H1 (cell line): ENCODE data around the gene C1orf116. TPM values are rescaled to one million over a fixed set of nuclear protein-coding genes. Genes with fewer than 3 reads are reported as not detected.

ENCODE experiments used
- CTCF ChIA-PET: fragments of 300-600 bp; sonication (Branson Sonifier 250); formaldehyde crosslinking; loops from one replicate; lab custom pipeline; 2021; ENCODE audit not compliant: partially characterized antibody; lab: Charles Lee
- POLR2A ChIA-PET: fragments of 300-600 bp; sonication (Branson Sonifier 250); formaldehyde crosslinking; loops from one replicate; lab custom pipeline; 2021; ENCODE audit warnings: inconsistent platforms; ENCODE audit not compliant: partially characterized antibody; lab: Charles Lee
- DNase-seq, 2 experiments: peaks; one replicate each; pipeline versions ENCODE4 v3.0.0 to v3.0.0-alpha.2; 2010 to 2022; ENCODE audit warnings: low spot score in 2 of 2, low read depth in 1 of 2, mixed read lengths in 1 of 2
- FAIRE-seq: peaks from 2 replicates; lab custom pipeline; 2011; peaks lifted over from hg19 to GRCh38; lab: Jason Lieb, UNC
- H2AFZ ChIP-seq: 2 replicates; pipeline ENCODE4 v1.8.1; 2012; ENCODE audit warnings: low read length, inconsistent platforms
- H2AK5ac ChIP-seq: 2 replicates; pipeline ENCODE4 v1.6.1; 2013; ENCODE audit warnings: low read depth, low read length
- H2BK120ac ChIP-seq: replicated peaks from 2 replicates; pipeline ENCODE3; 2013; ENCODE audit warnings: low read depth, low read length, inconsistent platforms
- H2BK12ac ChIP-seq: 2 replicates; pipeline ENCODE4 v1.6.1; 2013; ENCODE audit warnings: low read depth, low read length
- H2BK15ac ChIP-seq: 2 replicates; pipeline ENCODE4 v1.6.1; 2013; ENCODE audit warnings: low read length
- H2BK20ac ChIP-seq: 2 replicates; pipeline ENCODE4 v1.6.1; 2013; ENCODE audit warnings: low read length
- H2BK5ac ChIP-seq: 2 replicates; pipeline ENCODE4 v1.6.1; 2013; ENCODE audit warnings: low read depth, low read length
- H3K14ac ChIP-seq: 2 replicates; pipeline ENCODE4 v1.6.1; 2013; ENCODE audit warnings: inconsistent platforms; ENCODE audit not compliant: insufficient read length
- H3K18ac ChIP-seq: 2 replicates; pipeline ENCODE4 v1.6.1; 2013; ENCODE audit warnings: low read length; ENCODE audit errors: extremely low read depth
- H3K23ac ChIP-seq: 2 replicates; pipeline ENCODE4 v1.6.1; 2013; ENCODE audit warnings: inconsistent platforms; ENCODE audit not compliant: insufficient read length
- H3K23me2 ChIP-seq: 2 replicates; pipeline ENCODE4 v1.6.1; 2013; ENCODE audit warnings: low read depth, low read length
- H3K27ac ChIP-seq: 2 replicates; pipeline ENCODE4 v1.6.1; 2011; ENCODE audit warnings: low read depth, low read length, inconsistent platforms
- H3K27me3 ChIP-seq, 4 experiments: replicated peaks in 1 of 4; 1 replicate in 1 of 4; 2 replicates in 3 of 4; pipeline versions ENCODE4 v1.6.1 to v1.8.1; 2011 to 2013; ENCODE audit warnings: low read length in 3 of 4, mild to moderate bottlenecking in 3 of 4, inconsistent platforms in 2 of 4, mixed read lengths in 2 of 4, moderate library complexity in 1 of 4; ENCODE audit not compliant: control insufficient read depth in 3 of 4, insufficient read depth in 3 of 4; ENCODE audit errors: extremely low read depth in 1 of 4
- H3K36me3 ChIP-seq, 4 experiments: 2 replicates each; pipeline versions ENCODE4 v1.6.1 to v1.8.1; 2011 to 2013; ENCODE audit warnings: mild to moderate bottlenecking in 4 of 4, low read length in 3 of 4, moderate library complexity in 2 of 4, control low read depth in 1 of 4, inconsistent platforms in 1 of 4; ENCODE audit not compliant: insufficient read depth in 4 of 4, control insufficient read depth in 2 of 4
- H3K4ac ChIP-seq: replicated peaks from 2 replicates; pipeline ENCODE3; 2013; ENCODE audit warnings: low read length, low read depth, mixed read lengths, inconsistent platforms; ENCODE audit not compliant: insufficient read length
- H3K4me1 ChIP-seq, 4 experiments: replicated peaks in 1 of 4; 1 replicate in 1 of 4; 2 replicates in 3 of 4; pipeline versions ENCODE4 v1.6.1 to v1.8.1; 2011 to 2013; ENCODE audit warnings: low read length in 3 of 4, inconsistent platforms in 2 of 4, mixed read lengths in 1 of 4; ENCODE audit not compliant: insufficient read depth in 4 of 4, control insufficient read depth in 3 of 4
- H3K4me2 ChIP-seq, 2 experiments: 2 replicates each; pipeline versions ENCODE4 v1.6.1 to v1.8.1; 2011 to 2013; ENCODE audit warnings: low read depth in 2 of 2, low read length in 2 of 2, control low read depth in 1 of 2, inconsistent platforms in 1 of 2, mild to moderate bottlenecking in 1 of 2; ENCODE audit not compliant: insufficient read depth in 1 of 2
- H3K4me3 ChIP-seq, 4 experiments: fragments of 200-600, 300-600 bp in 1 of 4; sonication (generic), shearing (Covaris generic), sonication (Bioruptor Twin) in 1 of 4; 2 replicates each; pipeline versions ENCODE4 v1.5.1 to v1.8.1; 2011 to 2016; ENCODE audit warnings: low read length in 4 of 4, low read depth in 3 of 4, control low read depth in 2 of 4, inconsistent platforms in 2 of 4, mild to moderate bottlenecking in 2 of 4, mixed read lengths in 1 of 4, moderate library complexity in 1 of 4; ENCODE audit not compliant: insufficient read depth in 2 of 4; ENCODE audit errors: extremely low read depth in 1 of 4
- H3K56ac ChIP-seq: replicated peaks from 2 replicates; pipeline ENCODE3; 2013; ENCODE audit warnings: low read depth, mild to moderate bottlenecking, mixed read lengths, low read length, inconsistent platforms; ENCODE audit not compliant: insufficient read length
- H3K79me1 ChIP-seq: 2 replicates; pipeline ENCODE4 v1.6.1; 2013; ENCODE audit warnings: low read depth, low read length, control low read depth
- H3K79me2 ChIP-seq, 2 experiments: 2 replicates each; pipeline versions ENCODE4 v1.6.1 to v1.8.1; 2012 to 2013; ENCODE audit warnings: low read length in 2 of 2, mild to moderate bottlenecking in 2 of 2, inconsistent platforms in 1 of 2; ENCODE audit not compliant: insufficient read depth in 2 of 2, control insufficient read depth in 1 of 2
- H3K9ac ChIP-seq, 4 experiments: replicated peaks in 1 of 4; 1 replicate in 1 of 4; 2 replicates in 3 of 4; pipeline versions ENCODE4 v1.6.1 to v1.8.1; 2011 to 2013; ENCODE audit warnings: low read depth in 3 of 4, low read length in 3 of 4, control low read depth in 2 of 4, mild to moderate bottlenecking in 2 of 4, moderate library complexity in 2 of 4, inconsistent platforms in 1 of 4; ENCODE audit errors: extremely low read depth in 1 of 4
- H3K9me3 ChIP-seq, 2 experiments: 2 replicates each; pipeline versions ENCODE4 v1.6.1 to v1.8.1; 2012 to 2013; ENCODE audit warnings: mild to moderate bottlenecking in 2 of 2, moderate library complexity in 2 of 2, control low read depth in 1 of 2, inconsistent platforms in 1 of 2, low read depth in 1 of 2, low read length in 1 of 2, mixed read lengths in 1 of 2; ENCODE audit not compliant: insufficient read depth in 2 of 2
- H4K20me1 ChIP-seq, 2 experiments: replicated peaks in 1 of 2; 2 replicates each; pipeline versions ENCODE3 to v1.8.1; 2011 to 2013; ENCODE audit warnings: inconsistent platforms in 2 of 2, low read length in 2 of 2, mild to moderate bottlenecking in 1 of 2; ENCODE audit not compliant: insufficient read depth in 2 of 2, control insufficient read depth in 1 of 2
- H4K5ac ChIP-seq: 2 replicates; pipeline ENCODE4 v1.6.1; 2013; ENCODE audit warnings: low read length, low read depth, mixed read lengths, inconsistent platforms; ENCODE audit not compliant: insufficient read length
- H4K8ac ChIP-seq: 2 replicates; pipeline ENCODE4 v1.8.0; 2013; ENCODE audit warnings: mild to moderate bottlenecking, moderate library complexity, low read length, inconsistent platforms; ENCODE audit not compliant: insufficient read depth; ENCODE audit errors: extremely low read depth
- H4K91ac ChIP-seq: replicated peaks from 2 replicates; pipeline ENCODE3; 2013; ENCODE audit warnings: low read length, mixed read lengths, inconsistent platforms; ENCODE audit not compliant: insufficient read length
- ASH2L ChIP-seq: fragments of 200-600, 300-600 bp; sonication (generic); IDR thresholded peaks from one replicate; pipeline ENCODE4 v1.7.1; 2017; ENCODE audit warnings: low read length
- CBX5 ChIP-seq: fragments of 300-800, 300-1000 bp; sonication (generic); IDR thresholded peaks from 2 replicates; pipeline ENCODE4 v1.7.1; 2016; ENCODE audit warnings: antibody characterized with exemption, low read length, low read depth
- CREB1 ChIP-seq: IDR thresholded peaks from 2 replicates; pipeline ENCODE4 v1.6.1; 2012; ENCODE audit warnings: inconsistent platforms
- E2F6 ChIP-seq: IDR thresholded peaks from 2 replicates; pipeline ENCODE4 v1.6.1; 2012; ENCODE audit warnings: inconsistent platforms
- EP300 ChIP-seq, 2 experiments: IDR thresholded peaks; 1 replicate in 1 of 2; 2 replicates in 1 of 2; pipeline ENCODE4 v1.6.1; 2011 to 2012; ENCODE audit warnings: low read depth in 2 of 2, low read length in 2 of 2, mild to moderate bottlenecking in 2 of 2, borderline replicate concordance in 1 of 2, inconsistent platforms in 1 of 2, moderate library complexity in 1 of 2
- NRF1 ChIP-seq: IDR thresholded peaks from 2 replicates; pipeline ENCODE4 v1.6.1; 2011; ENCODE audit warnings: mild to moderate bottlenecking, low read depth, low read length, improper control_type of control experiment
- POLR2A ChIP-seq, 2 experiments: IDR thresholded peaks; 1 replicate in 1 of 2; 2 replicates in 1 of 2; pipeline ENCODE4 v1.6.1; 2011; ENCODE audit warnings: low read depth in 2 of 2, low read length in 2 of 2, mild to moderate bottlenecking in 2 of 2; ENCODE audit errors: control extremely low read depth in 1 of 2
- POLR2AphosphoS5 ChIP-seq: IDR thresholded peaks from 2 replicates; pipeline ENCODE4 v1.6.1; 2011; ENCODE audit warnings: low read depth, low read length
- RXRA ChIP-seq: IDR thresholded peaks from 2 replicates; pipeline ENCODE4 v1.6.1; 2011; ENCODE audit warnings: low read depth, mild to moderate bottlenecking, low read length, moderate library complexity; ENCODE audit not compliant: insufficient read depth
- SAP30 ChIP-seq: fragments of 300-600 bp; sonication (generic); IDR thresholded peaks from 2 replicates; pipeline ENCODE4 v1.7.1; 2012; ENCODE audit warnings: low read length, moderate library complexity, mild to moderate bottlenecking, inconsistent platforms; ENCODE audit not compliant: insufficient read depth, insufficient replicate concordance
- SP1 ChIP-seq: IDR thresholded peaks from 2 replicates; pipeline ENCODE4 v1.6.1; 2011; ENCODE audit warnings: low read depth, low read length
- TEAD4 ChIP-seq: IDR thresholded peaks from 2 replicates; pipeline ENCODE4 v1.6.1; 2012; ENCODE audit warnings: low read depth, low read length, inconsistent platforms, mixed read lengths
- ZNF274 ChIP-seq: IDR thresholded peaks from 2 replicates; pipeline ENCODE4 v1.7.0; 2012; ENCODE audit warnings: low read length, borderline replicate concordance; ENCODE audit errors: extremely low read depth
- WGBS, 2 experiments: shearing (Covaris generic) in 1 of 2; methylation state at CpG; one replicate each; pipeline versions ENCODE4 v1.1.6 to v1.1.7; 2013 to 2015; ENCODE audit warnings: low lambda C conversion rate in 2 of 2, mixed read lengths in 2 of 2, inconsistent platforms in 1 of 2, low coverage in 1 of 2, missing lambda C conversion rate in 1 of 2; ENCODE audit not compliant: insufficient replicate concordance in 2 of 2, insufficient coverage in 1 of 2, insufficient read length in 1 of 2; ENCODE audit errors: extremely low coverage in 1 of 2, missing lambda C conversion rate in 1 of 2; 5-methylcytosine and 5-hydroxymethylcytosine counted together
- polyA plus RNA-seq, 7 experiments: library from polyadenylated mRNA; depleted of rRNA in 3 of 7; stranded (reverse) in 5 of 7; unstranded in 2 of 7; fragments of >200 nt in 5 of 7; fragments of 200-250 nt in 2 of 7; gene quantifications; 1 replicate in 5 of 7; 2 replicates in 1 of 7; 4 replicates in 1 of 7; pipeline versions ENCODE4 v1.2.1 to v1.2.3, GENCODE V29; 2011 to 2013; ENCODE audit warnings: missing spikeins in 2 of 7, mixed read lengths in 2 of 7
- total RNA-seq: library from RNA; stranded (reverse); fragmentation: NEBNext Ultra II Directional; extraction: Animal tissue kit (Norgen Biotek cat#: 25700); gene quantifications from 2 replicates; pipeline ENCODE4 v1.2.1, GENCODE V29; 2021

Gene C1orf116
- total and polyA plus RNA-seq, 2 of the 8 experiments (the other 6 are each of a cell fraction or from before 2014, with no cell fraction given) = 2.2 to 3.9 TPM

GRCh38 chr1:207062058-207062457 lies 29.5 kb upstream of the C1orf116 start:
- Histone ChIP-seq H3K79me1 (no peaks in the 10 kb centered on the region), H3K14ac (no peak overlapping the region), H2AK5ac (no peak overlapping the region), H4K8ac (no peak overlapping the region), H3K56ac (no peak overlapping the region), H3K4me1 (peaks cover 0 to 3% (median 1%) of the 10 kb centered on the region in 4 experiments; a peak in 2 of 7 replicates), H2BK120ac (no peak overlapping the region), H3K79me2 (no peaks in the 10 kb centered on the region), H4K91ac (no peak overlapping the region), H3K27me3 (no peaks in the 10 kb centered on the region), H2BK15ac (no peak overlapping the region), H3K36me3 (peaks cover 2 to 30% (median 18%) of the 10 kb centered on the region in 4 experiments; a peak in 7 of 8 replicates), H3K9ac (no peak overlapping the region), H3K18ac (no peak overlapping the region), H3K23ac (no peak overlapping the region), H4K5ac (no peak overlapping the region), H2AFZ (no peak overlapping the region), H4K20me1 (no peaks in the 10 kb centered on the region), H2BK12ac (no peak overlapping the region), H3K23me2 (no peaks in the 10 kb centered on the region), H2BK5ac (no peak overlapping the region), H3K4me2 (no peak overlapping the region), H3K9me3 (no peaks in the 10 kb centered on the region), H3K4ac (no peak overlapping the region), H2BK20ac (no peak overlapping the region), H3K4me3 (no peak overlapping the region), H3K27ac (no peak overlapping the region)
- TF ChIP-seq E2F6 (no peak), POLR2AphosphoS5 (no peak), ASH2L (no peak), SAP30 (no peak), EP300 (IDR thresholded peaks at IDR 0.05; ENCODE audit: borderline replicate concordance in 1 of 2, low read depth in 2 of 2, low read length in 2 of 2) (no peak), CBX5 (no peak), CREB1 (no peak), RXRA (no peak), SP1 (no peak), NRF1 (no peak), TEAD4 (no peak), POLR2A (IDR thresholded peaks at IDR 0.05; ENCODE audit: control extremely low read depth in 1 of 2, low read depth in 2 of 2, low read length in 2 of 2) (no peak), ZNF274 (no peak)
- FAIRE-seq = no peak
- POLR2A ChIA-PET = no interaction called here
- 91% methylated on average over 1 of the region's 1 CpG; no CpG with 5 or more reads in 1 of the 2 experiments for WGBS, 2 experiments
- no peak for DNase-seq
- CTCF ChIA-PET = interaction anchor here (3.4 kb wide), 1 partner anchor 12 kb away, joined by 21 read pairs; no protein-coding TSS in a partner anchor
